Keratinocyte (primary cell): ENCODE measurements around the gene EIF3F. TPM values are rescaled to one million over a fixed set of nuclear protein-coding genes. Genes with fewer than 3 reads are reported as not detected.

Source experiments
- DNase-seq: peaks from one replicate; pipeline ENCODE4 v3.0.0-alpha.2; 2011; ENCODE audit warnings: low read depth, missing footprints, low spot score
- FAIRE-seq: peaks from 2 replicates; lab custom pipeline; 2011; peaks lifted over from hg19 to GRCh38; lab: Jason Lieb, UNC
- H2AFZ ChIP-seq: 2 replicates; pipeline ENCODE4 v1.6.0; 2012; ENCODE audit warnings: low read length, control low read depth, inconsistent platforms; ENCODE audit not compliant: control insufficient read depth
- H3K27ac ChIP-seq: 2 replicates; pipeline ENCODE4 v1.5.1; 2011; ENCODE audit warnings: low read length; ENCODE audit not compliant: control insufficient read depth, insufficient read depth
- H3K27me3 ChIP-seq: 3 replicates; pipeline ENCODE4 v1.6.0; 2011; ENCODE audit warnings: low read length; ENCODE audit not compliant: control insufficient read depth, insufficient read depth; ENCODE audit errors: extremely low read depth
- H3K36me3 ChIP-seq, 2 experiments: 2 replicates in 1 of 2; 3 replicates in 1 of 2; pipeline ENCODE4 v1.5.1; 2011; ENCODE audit warnings: low read length in 2 of 2, mild to moderate bottlenecking in 1 of 2; ENCODE audit not compliant: control insufficient read depth in 2 of 2, insufficient read depth in 2 of 2; ENCODE audit errors: extremely low read depth in 1 of 2
- H3K4me1 ChIP-seq: 3 replicates; pipeline ENCODE4 v1.5.1; 2011; ENCODE audit warnings: low read length; ENCODE audit not compliant: control insufficient read depth, insufficient read depth; ENCODE audit errors: extremely low read depth
- H3K4me2 ChIP-seq: 3 replicates; pipeline ENCODE4 v1.6.0; 2011; ENCODE audit warnings: low read depth, low read length; ENCODE audit not compliant: control insufficient read depth, insufficient read depth; ENCODE audit errors: extremely low read depth
- H3K4me3 ChIP-seq, 3 experiments: fragments of 200-600 bp in 1 of 3; sonication (generic) in 1 of 3; 2 replicates in 2 of 3; 3 replicates in 1 of 3; pipeline ENCODE4 v1.5.1; 2011 to 2016; ENCODE audit warnings: low read length in 3 of 3, mild to moderate bottlenecking in 3 of 3, control low read depth in 2 of 3, inconsistent platforms in 1 of 3, low read depth in 1 of 3, mixed read lengths in 1 of 3, mixed run types in 1 of 3, moderate library complexity in 1 of 3; ENCODE audit not compliant: control insufficient read depth in 2 of 3, insufficient read depth in 2 of 3; ENCODE audit errors: extremely low read depth in 1 of 3
- H3K79me2 ChIP-seq: 2 replicates; pipeline ENCODE4 v1.6.0; 2012; ENCODE audit warnings: low read length; ENCODE audit not compliant: control insufficient read depth, insufficient read depth
- H3K9ac ChIP-seq: 3 replicates; pipeline ENCODE4 v1.6.0; 2011; ENCODE audit warnings: low read length; ENCODE audit not compliant: control insufficient read depth, insufficient read depth; ENCODE audit errors: extremely low read depth
- H3K9me1 ChIP-seq: 3 replicates; pipeline ENCODE4 v1.6.0; 2011; ENCODE audit warnings: low read length; ENCODE audit not compliant: control insufficient read depth, insufficient read depth; ENCODE audit errors: extremely low read depth
- H3K9me3 ChIP-seq: 2 replicates; pipeline ENCODE4 v1.5.1; 2012; ENCODE audit warnings: low read depth, low read length; ENCODE audit not compliant: control insufficient read depth
- H4K20me1 ChIP-seq: 3 replicates; pipeline ENCODE4 v1.6.0; 2011; ENCODE audit warnings: low read length; ENCODE audit not compliant: control insufficient read depth, insufficient read depth; ENCODE audit errors: extremely low read depth
- CTCF ChIP-seq, 3 experiments: IDR thresholded peaks in 1 of 3; conservative IDR thresholded peaks in 1 of 3; optimal IDR thresholded peaks in 1 of 3; 2 replicates in 2 of 3; 3 replicates in 1 of 3; pipeline versions ENCODE3 to v1.5.1; 2011; ENCODE audit warnings: low read length in 3 of 3, mild to moderate bottlenecking in 3 of 3, moderate library complexity in 2 of 3, control low read depth in 1 of 3, inconsistent platforms in 1 of 3; ENCODE audit not compliant: insufficient read depth in 2 of 3; ENCODE audit errors: extremely low read depth in 1 of 3
- EZH2 ChIP-seq: IDR thresholded peaks from one replicate; pipeline ENCODE4 v1.6.1; 2012; ENCODE audit warnings: inconsistent platforms, mild to moderate bottlenecking, low read length, moderate library complexity
- dilution Hi-C: fragments of 300-500 bp; cut with MboI; formaldehyde crosslinking; loops from one replicate; pipeline ENCODE4 v1.7.0; 2020; ENCODE audit warnings: low sequenced_read_pairs; ENCODE audit not compliant: extremely low pct_ligation_motif_present
- polyA plus RNA-seq, 5 experiments: library from polyadenylated mRNA; depleted of rRNA in 3 of 5; stranded (reverse) in 3 of 5; stranded (forward) in 1 of 5; unstranded in 1 of 5; fragments of >200 nt; gene quantifications; 1 replicate in 1 of 5; 2 replicates in 3 of 5; 3 replicates in 1 of 5; pipeline versions ENCODE4 v1.2.1 to v1.2.3, GENCODE V29; 2011 to 2012; ENCODE audit warnings: missing spikeins in 2 of 5, low read depth in 1 of 5, low replicate concordance in 1 of 5

EIF3F gene
- polyA plus RNA-seq, 1 donor (not counting 4 experiments of a cell fraction or from before 2014, with no cell fraction given): 158 TPM

GRCh38 chr11:7969756-7970646 is 17.1 kb upstream of the EIF3F start:
- dilution Hi-C loops: no loop called here
- TF ChIP-seq EZH2: no peak
- no peak for TF ChIP-seq CTCF (optimal IDR thresholded peaks at IDR 0.05 in 1 of 3, IDR thresholded peaks at IDR 0.05 in 1 of 3, conservative IDR thresholded peaks at IDR 0.05 in 1 of 3; ENCODE audit: extremely low read depth in 1 of 3, insufficient read depth in 2 of 3, low read length in 3 of 3)
- no peaks in the 10 kb centered on the region for H3K27me3 ChIP-seq
- no peak overlapping the region for H2AFZ ChIP-seq
- no peaks in the 10 kb centered on the region for H3K9me3 ChIP-seq
- no peak for FAIRE-seq
- no peaks in the 10 kb centered on the region for H3K36me3 ChIP-seq
- H3K4me1 ChIP-seq: peaks cover 40% of the 10 kb centered on the region
- H3K4me3 ChIP-seq: no peak overlapping the region
- no peak overlapping the region for H3K4me2 ChIP-seq
- no peaks in the 10 kb centered on the region for H3K9me1 ChIP-seq
- no peaks in the 10 kb centered on the region for H3K79me2 ChIP-seq
- no peaks in the 10 kb centered on the region for H4K20me1 ChIP-seq
- H3K9ac ChIP-seq: no peak overlapping the region
- no peak for DNase-seq
- H3K27ac ChIP-seq: no peak overlapping the region

GRCh38 chr11:7971846-7972245 is 15.3 kb upstream of the EIF3F start:
- Histone ChIP-seq H3K27me3 (no peaks in the 10 kb centered on the region), H3K9me1 (no peaks in the 10 kb centered on the region), H3K9me3 (no peaks in the 10 kb centered on the region), H3K79me2 (no peaks in the 10 kb centered on the region), H3K9ac (no peak overlapping the region), H3K27ac (no peak overlapping the region), H3K4me1 (peaks cover 30% of the 10 kb centered on the region), H3K4me3 (no peak overlapping the region), H3K4me2 (no peak overlapping the region), H4K20me1 (no peaks in the 10 kb centered on the region), H3K36me3 (no peaks in the 10 kb centered on the region), H2AFZ (no peak overlapping the region)
- dilution Hi-C loops: no loop called here
- DNase-seq (no peak), FAIRE-seq (no peak)
- TF ChIP-seq EZH2 (no peak), CTCF (optimal IDR thresholded peaks at IDR 0.05 in 1 of 3, IDR thresholded peaks at IDR 0.05 in 1 of 3, conservative IDR thresholded peaks at IDR 0.05 in 1 of 3; ENCODE audit: extremely low read depth in 1 of 3, insufficient read depth in 2 of 3, low read length in 3 of 3) (no peak)
